ENCODE measurements around the gene PANX2.

DNA sequence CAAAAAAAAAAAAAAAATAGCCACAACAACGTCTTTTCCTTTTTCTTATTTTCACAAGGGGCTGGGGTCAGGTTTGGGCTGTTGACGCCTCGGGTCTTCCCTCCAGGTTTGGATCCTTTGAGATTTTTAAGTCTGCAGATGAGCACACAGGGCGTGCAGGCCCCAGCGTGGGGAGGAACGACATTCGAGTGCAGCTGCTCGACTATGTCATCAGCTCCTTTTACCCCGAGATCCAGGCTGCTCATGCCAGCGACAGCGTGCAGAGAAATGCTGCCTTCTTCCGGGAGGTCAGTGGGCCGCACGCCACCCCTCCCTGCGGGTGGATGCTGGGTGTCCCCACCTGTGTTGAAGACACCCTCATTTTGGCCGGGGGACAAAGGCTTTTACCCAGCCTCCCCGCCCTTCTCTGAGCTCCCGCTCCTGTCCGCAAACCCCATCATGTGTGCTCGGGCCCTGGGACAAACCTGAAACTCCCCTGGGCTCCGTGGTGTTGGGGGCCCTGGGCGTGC, 38.0 kb downstream of the PANX2 start:
- TF ChIP-seq, protein P1, sequence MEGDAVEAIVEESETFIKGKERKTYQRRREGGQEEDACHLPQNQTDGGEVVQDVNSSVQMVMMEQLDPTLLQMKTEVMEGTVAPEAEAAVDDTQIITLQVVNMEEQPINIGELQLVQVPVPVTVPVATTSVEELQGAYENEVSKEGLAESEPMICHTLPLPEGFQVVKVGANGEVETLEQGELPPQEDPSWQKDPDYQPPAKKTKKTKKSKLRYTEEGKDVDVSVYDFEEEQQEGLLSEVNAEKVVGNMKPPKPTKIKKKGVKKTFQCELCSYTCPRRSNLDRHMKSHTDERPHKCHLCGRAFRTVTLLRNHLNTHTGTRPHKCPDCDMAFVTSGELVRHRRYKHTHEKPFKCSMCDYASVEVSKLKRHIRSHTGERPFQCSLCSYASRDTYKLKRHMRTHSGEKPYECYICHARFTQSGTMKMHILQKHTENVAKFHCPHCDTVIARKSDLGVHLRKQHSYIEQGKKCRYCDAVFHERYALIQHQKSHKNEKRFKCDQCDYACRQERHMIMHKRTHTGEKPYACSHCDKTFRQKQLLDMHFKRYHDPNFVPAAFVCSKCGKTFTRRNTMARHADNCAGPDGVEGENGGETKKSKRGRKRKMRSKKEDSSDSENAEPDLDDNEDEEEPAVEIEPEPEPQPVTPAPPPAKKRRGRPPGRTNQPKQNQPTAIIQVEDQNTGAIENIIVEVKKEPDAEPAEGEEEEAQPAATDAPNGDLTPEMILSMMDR (IDR thresholded peaks at IDR 0.05) = no peak
- TF ChIP-seq POLR2A (IDR thresholded peaks at IDR 0.05) = no peak
